Colonic mucosa (tissue), 4 donors: ENCODE results near the gene ATP2C2. TPM values are rescaled to one million over a fixed set of nuclear protein-coding genes. Genes with fewer than 3 reads are reported as not detected.

Experiments used
- DNase-seq: peaks from one replicate; pipeline ENCODE4 v3.0.0-alpha.2; 2020
- H3K27ac ChIP-seq: fragments of 200-600 bp; one replicate; pipeline ENCODE4 v1.8.0; 2021
- H3K27me3 ChIP-seq: fragments of 200-600 bp; one replicate; pipeline ENCODE4 v1.8.0; 2021
- H3K36me3 ChIP-seq: fragments of 200-600 bp; one replicate; pipeline ENCODE4 v1.8.0; 2021
- H3K4me1 ChIP-seq: fragments of 200-600 bp; one replicate; pipeline ENCODE4 v1.8.0; 2021; ENCODE audit warnings: mild to moderate bottlenecking
- H3K4me3 ChIP-seq: fragments of 200-600 bp; one replicate; pipeline ENCODE4 v1.8.0; 2021
- H3K9ac ChIP-seq, 2 donors: one replicate each; pipeline ENCODE4 v1.7.0; 2013; ENCODE audit warnings: control low read depth in 2 of 2, low read depth in 2 of 2, low read length in 2 of 2
- H3K9me3 ChIP-seq: fragments of 200-600 bp; one replicate; pipeline ENCODE4 v1.8.0; 2021
- CTCF ChIP-seq: fragments of 200-600 bp; IDR thresholded peaks from one replicate; pipeline ENCODE4 v1.8.0; 2022; ENCODE audit warnings: antibody characterized with exemption, mild to moderate bottlenecking
- intact Hi-C: fragments of 100-400 bp; cut with DNase I; formaldehyde crosslinking; loops from one replicate; pipeline ENCODE4 v1.14.1; 2022
- total RNA-seq, 2 donors: library from RNA; stranded (reverse); fragmentation: NEBNext Ultra II Directional in 1 of 2; extraction: Animal tissue kit (Norgen Biotek cat#: 25700) in 1 of 2; gene quantifications; one replicate each; pipeline ENCODE4 v1.2.1, GENCODE V29; 2021
- donor health status: healthy.
- donor health status: DM: no; HTN: no; CAD: no.
- donor health status: DM: no; HTN: no; CAD: no.

Gene ATP2C2
- total RNA-seq, 2 donors from 2014 or later: 126 to 220 TPM

- no peak for TF ChIP-seq CTCF
- no peak overlapping the region for H3K9ac ChIP-seq
Measured at GRCh38 chr16:84477661-84478060, 109.3 kb downstream of the ATP2C2 start.

GRCh38 chr16:84478172-84478947, 110.0 kb downstream of the ATP2C2 start:
- H3K9me3 ChIP-seq: no peaks in the 10 kb centered on the region
- H3K4me1 ChIP-seq: no peaks in the 10 kb centered on the region
- H3K36me3 ChIP-seq: no peaks in the 10 kb centered on the region
- H3K27me3 ChIP-seq: no peaks in the 10 kb centered on the region
- no peak overlapping the region for H3K4me3 ChIP-seq
- H3K9ac ChIP-seq: no peak overlapping the region
- no peak for TF ChIP-seq CTCF
- no peak for DNase-seq
- intact Hi-C loops: no loop called here
- H3K27ac ChIP-seq: no peak overlapping the region

More at GRCh38 chr16:84477661-84478060, 109.3 kb downstream of the ATP2C2 start:
- no peaks in the 10 kb centered on the region for H3K36me3 ChIP-seq
- no peak for DNase-seq
- H3K4me3 ChIP-seq: no peak overlapping the region
- H3K27ac ChIP-seq: no peak overlapping the region
- H3K9me3 ChIP-seq: no peaks in the 10 kb centered on the region
- no peaks in the 10 kb centered on the region for H3K4me1 ChIP-seq
- intact Hi-C loops: no loop called here
- H3K27me3 ChIP-seq: no peaks in the 10 kb centered on the region

GRCh38 chr16:84479716-84480450, 111.5 kb downstream of the ATP2C2 start:
- no peaks in the 10 kb centered on the region for H3K9me3 ChIP-seq
- H3K9ac ChIP-seq: no peak overlapping the region
- no peaks in the 10 kb centered on the region for H3K36me3 ChIP-seq
- no peak for TF ChIP-seq CTCF
- intact Hi-C loops: loop anchor here (5.0 to 10.0 kb wide), 3 partner anchors 203 to 515 kb away; partner anchors contain the start of genes NECAB2 and TAF1C
- H3K4me1 ChIP-seq: no peaks in the 10 kb centered on the region
- no peak overlapping the region for H3K27ac ChIP-seq
- no peaks in the 10 kb centered on the region for H3K27me3 ChIP-seq
- no peak overlapping the region for H3K4me3 ChIP-seq
- no peak for DNase-seq

GRCh38 chr16:84481051-84481735, 112.9 kb downstream of the ATP2C2 start:
- no peak for TF ChIP-seq CTCF
- H3K9ac ChIP-seq: no peak overlapping the region
- H3K27me3 ChIP-seq: no peaks in the 10 kb centered on the region
- DNase-seq: peak; percentile 15
- no peaks in the 10 kb centered on the region for H3K4me1 ChIP-seq
- H3K36me3 ChIP-seq: peaks cover 3% of the 10 kb centered on the region
- H3K4me3 ChIP-seq: no peak overlapping the region
- H3K27ac ChIP-seq: no peak overlapping the region
- intact Hi-C loops: loop anchor here (5.0 to 10.0 kb wide), 3 partner anchors 204 to 516 kb away; partner anchors contain the start of genes NECAB2 and TAF1C
- no peaks in the 10 kb centered on the region for H3K9me3 ChIP-seq
